Measurements from ENCODE around the gene MORN1.

GRCh38 chr1:2437617-2438016, 46.3 kb upstream of the MORN1 start:
- TF ChIP-seq, protein P1, sequence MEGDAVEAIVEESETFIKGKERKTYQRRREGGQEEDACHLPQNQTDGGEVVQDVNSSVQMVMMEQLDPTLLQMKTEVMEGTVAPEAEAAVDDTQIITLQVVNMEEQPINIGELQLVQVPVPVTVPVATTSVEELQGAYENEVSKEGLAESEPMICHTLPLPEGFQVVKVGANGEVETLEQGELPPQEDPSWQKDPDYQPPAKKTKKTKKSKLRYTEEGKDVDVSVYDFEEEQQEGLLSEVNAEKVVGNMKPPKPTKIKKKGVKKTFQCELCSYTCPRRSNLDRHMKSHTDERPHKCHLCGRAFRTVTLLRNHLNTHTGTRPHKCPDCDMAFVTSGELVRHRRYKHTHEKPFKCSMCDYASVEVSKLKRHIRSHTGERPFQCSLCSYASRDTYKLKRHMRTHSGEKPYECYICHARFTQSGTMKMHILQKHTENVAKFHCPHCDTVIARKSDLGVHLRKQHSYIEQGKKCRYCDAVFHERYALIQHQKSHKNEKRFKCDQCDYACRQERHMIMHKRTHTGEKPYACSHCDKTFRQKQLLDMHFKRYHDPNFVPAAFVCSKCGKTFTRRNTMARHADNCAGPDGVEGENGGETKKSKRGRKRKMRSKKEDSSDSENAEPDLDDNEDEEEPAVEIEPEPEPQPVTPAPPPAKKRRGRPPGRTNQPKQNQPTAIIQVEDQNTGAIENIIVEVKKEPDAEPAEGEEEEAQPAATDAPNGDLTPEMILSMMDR (IDR thresholded peaks at IDR 0.05) = no peak
- TF ChIP-seq MXI1 (IDR thresholded peaks at IDR 0.05; ENCODE audit: low read depth, low read length) = no peak

Data from SK-N-SH (cell line).